Neural progenitor cell (in vitro differentiated cells): ENCODE measurements around the gene MYBPH.

ENCODE experiments used
- EZH2phosphoT487 ChIP-seq: fragments of 200-600 bp; sonication (generic); IDR thresholded peaks from 2 replicates; pipeline ENCODE4 v1.6.1; 2017; ENCODE audit warnings: antibody characterized with exemption
- TF ChIP-seq, protein P1 (sequence below): fragments of 200-600 bp; sonication (generic); IDR thresholded peaks from 2 replicates; pipeline ENCODE4 v1.5.1; 2017; ENCODE audit warnings: antibody characterized with exemption, mild to moderate bottlenecking

DNA sequence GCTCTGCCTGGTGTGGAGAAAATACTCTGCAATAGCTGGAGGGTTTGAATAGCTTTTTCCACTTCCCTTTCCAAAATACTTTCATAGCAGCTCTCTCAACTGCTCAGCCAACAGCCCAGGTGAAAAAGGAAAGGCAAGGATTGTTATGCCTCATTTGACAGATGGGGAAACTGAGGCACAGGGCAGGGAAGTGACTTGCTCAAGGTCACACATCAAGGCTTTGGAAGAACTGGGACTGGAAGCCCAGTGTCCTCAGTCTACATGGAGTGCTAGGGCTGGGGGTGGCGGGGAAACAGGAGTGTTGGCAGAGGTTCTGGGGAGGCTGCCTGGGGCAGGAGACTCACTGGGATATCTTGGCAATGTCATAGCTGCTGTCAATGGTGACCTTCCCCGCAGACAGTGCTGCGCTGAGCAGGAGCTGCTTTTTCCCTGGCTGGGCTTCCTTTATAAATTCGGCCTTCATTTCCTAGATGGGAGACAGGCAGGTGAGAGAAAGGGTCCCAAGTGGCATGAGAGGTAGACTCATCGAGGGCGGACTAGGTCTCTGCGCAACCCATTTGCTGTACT lies 6.8 kb upstream of the MYBPH start:
- TF ChIP-seq, protein P1, sequence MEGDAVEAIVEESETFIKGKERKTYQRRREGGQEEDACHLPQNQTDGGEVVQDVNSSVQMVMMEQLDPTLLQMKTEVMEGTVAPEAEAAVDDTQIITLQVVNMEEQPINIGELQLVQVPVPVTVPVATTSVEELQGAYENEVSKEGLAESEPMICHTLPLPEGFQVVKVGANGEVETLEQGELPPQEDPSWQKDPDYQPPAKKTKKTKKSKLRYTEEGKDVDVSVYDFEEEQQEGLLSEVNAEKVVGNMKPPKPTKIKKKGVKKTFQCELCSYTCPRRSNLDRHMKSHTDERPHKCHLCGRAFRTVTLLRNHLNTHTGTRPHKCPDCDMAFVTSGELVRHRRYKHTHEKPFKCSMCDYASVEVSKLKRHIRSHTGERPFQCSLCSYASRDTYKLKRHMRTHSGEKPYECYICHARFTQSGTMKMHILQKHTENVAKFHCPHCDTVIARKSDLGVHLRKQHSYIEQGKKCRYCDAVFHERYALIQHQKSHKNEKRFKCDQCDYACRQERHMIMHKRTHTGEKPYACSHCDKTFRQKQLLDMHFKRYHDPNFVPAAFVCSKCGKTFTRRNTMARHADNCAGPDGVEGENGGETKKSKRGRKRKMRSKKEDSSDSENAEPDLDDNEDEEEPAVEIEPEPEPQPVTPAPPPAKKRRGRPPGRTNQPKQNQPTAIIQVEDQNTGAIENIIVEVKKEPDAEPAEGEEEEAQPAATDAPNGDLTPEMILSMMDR, result no peak
- TF ChIP-seq EZH2phosphoT487, result no peak
